Stimulated activated CD8-positive, alpha-beta memory T cell treated with anti-CD3 and anti-CD28 coated beads, Interleukin-15, amount 100 ng/mL, for 4 hours (primary cell): ENCODE measurements around the gene BCAR1.

Experiments used
- DNase-seq, 2 donors: peaks; one replicate each; pipeline ENCODE4 v3.0.0-alpha.2; 2020; ENCODE audit warnings: low read depth in 2 of 2

BCAR1 gene

DNA sequence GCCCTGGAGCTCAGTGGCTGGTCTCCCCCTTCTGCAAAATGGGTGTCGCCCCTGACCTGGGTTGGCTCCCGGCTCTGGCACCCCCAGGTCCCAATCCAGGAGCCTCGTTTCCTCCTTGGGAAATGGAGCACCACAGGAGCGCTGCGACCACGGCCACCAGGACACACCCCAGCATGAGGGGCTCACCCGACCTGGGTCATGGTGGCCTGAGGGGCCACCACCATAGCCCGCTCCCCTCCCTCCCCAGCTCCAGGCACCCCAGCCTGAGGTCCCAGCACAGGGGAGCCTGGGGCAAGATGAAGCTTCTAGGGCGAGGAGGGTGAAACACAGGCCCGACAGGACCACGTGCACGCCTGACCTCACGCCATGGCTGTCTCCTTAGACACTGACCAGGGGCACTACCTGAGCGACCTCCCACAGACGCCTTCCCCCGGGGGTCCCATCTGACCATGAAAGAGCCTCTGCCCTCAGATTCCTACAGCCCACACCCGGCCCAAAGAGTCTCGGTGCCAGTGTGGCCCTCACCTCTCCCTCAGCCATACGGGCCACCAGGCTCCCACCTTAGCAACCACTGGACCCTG is 11.8 kb downstream of the BCAR1 start:
- DNase-seq = no peak

GRCh38 chr16:75238853-75239541 is 12.4 kb downstream of the BCAR1 start:
- no peak for DNase-seq

GRCh38 chr16:75238132-75238852 is 13.1 kb downstream of the BCAR1 start:
- no peak for DNase-seq

GRCh38 chr16:75237398-75238131 is 13.9 kb downstream of the BCAR1 start:
- no peak for DNase-seq

GRCh38 chr16:75236736-75237397 is 14.6 kb downstream of the BCAR1 start:
- no peak for DNase-seq

DNA sequence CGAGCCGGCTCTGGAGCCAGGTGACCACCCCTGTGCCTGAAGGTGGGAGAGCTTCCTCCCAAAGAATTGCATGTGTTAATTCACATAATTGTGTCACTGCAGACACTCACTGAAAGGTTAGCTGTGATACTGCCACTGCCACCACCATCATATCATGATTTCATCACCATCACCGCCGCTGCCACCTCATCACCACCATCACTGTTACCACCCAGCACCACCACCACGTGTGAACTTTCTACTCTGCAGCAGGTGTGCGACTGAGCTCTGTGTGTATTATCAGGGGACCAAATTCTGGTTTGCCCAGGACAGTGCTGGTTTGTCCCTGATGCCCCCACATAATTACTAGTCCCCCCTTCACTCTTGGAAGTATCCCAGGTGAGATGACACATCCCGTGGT is 15.2 kb downstream of the BCAR1 start:
- DNase-seq = no peak

DNA sequence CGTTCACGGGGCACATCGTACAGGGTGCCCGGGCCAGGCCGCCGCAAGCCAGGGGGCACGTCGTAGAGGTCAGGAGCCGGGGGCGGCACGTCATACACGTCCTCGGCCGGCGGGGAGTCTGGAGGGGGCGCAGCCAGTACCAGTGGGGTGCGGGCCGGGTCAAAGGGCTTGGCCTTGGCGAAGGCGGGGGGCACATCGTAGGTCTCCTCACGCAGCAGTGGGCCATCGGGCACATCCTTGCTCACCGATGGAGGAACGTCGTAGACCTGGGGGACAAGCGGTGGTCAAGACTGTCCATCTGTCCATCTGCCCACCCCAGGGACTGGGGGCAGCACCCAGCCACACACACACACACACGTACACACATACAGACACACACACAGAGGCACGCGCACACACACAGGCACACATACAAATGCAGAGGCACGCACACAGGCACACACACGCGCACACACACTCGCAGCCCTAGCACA is 15.7 kb downstream of the BCAR1 start:
- no peak for DNase-seq

DNA sequence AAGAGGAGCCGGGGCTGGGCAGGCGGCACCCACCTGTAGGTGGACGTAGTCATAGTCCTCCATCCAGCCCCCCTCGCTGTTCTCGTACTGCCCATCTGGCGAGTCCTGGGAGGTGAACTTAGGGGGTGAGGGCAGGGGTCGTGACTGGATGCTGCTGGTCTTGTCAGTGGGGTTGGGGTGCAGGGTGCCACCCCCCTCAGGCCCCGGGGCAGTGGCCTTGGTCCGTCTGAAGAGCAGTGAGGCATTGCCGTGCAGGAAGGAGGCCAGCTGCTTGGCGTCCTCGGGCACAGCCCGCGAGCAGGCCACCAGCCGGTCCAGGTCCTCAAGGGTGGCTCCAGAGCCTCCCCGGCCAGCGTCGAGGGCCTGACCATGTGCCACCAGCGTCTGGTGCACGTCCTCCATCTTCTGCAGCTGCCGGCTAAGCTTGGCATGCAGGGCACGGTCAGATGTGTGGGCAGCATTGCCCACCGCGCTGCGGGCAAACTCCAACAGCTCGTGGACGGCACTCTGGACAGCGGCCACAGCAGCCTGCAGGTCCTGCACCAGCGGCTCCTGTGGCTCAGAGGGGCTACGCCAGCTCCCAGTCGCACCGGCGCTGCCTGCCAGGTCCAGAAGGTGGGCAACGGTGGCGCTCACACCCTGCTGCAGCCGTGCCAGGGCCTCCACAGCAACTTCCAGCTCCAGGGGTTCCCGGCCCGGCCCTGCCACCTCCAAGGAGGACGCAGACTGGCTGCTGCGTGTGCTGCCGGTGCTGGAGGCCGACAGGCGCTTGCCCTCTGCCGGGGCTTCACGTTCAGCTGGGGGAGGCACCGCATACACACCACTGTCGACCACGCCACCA is 16.3 kb downstream of the BCAR1 start:
- DNase-seq = no peak

- DNase-seq = no peak
Observed at GRCh38 chr16:75233611-75233938, 17.8 kb downstream of the BCAR1 start.

DNA sequence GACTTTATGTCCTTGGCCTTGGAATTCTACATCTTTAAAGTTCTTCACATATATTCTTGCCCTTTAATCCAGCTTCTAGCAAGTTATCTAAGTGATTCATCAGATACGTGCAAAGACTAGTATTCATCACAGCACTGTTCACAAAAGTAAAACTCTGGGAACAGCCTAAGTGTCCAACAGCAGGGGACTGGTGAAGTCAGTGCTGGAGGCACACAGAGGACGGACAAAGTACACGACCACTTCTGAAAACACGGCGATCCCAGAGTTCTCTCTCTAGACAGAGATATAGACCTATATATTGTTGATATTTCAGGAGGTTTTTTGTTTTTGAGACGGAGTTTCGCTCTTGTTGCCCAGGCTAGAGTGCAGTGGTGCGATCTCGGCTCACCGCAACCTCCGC is 19.9 kb downstream of the BCAR1 start:
- DNase-seq = no peak

- DNase-seq = no peak
Observed at GRCh38 chr16:75230471-75231110, 20.8 kb downstream of the BCAR1 start.

- no peak for DNase-seq
Observed at GRCh38 chr16:75229172-75230031, 22.0 kb downstream of the BCAR1 start.

DNA sequence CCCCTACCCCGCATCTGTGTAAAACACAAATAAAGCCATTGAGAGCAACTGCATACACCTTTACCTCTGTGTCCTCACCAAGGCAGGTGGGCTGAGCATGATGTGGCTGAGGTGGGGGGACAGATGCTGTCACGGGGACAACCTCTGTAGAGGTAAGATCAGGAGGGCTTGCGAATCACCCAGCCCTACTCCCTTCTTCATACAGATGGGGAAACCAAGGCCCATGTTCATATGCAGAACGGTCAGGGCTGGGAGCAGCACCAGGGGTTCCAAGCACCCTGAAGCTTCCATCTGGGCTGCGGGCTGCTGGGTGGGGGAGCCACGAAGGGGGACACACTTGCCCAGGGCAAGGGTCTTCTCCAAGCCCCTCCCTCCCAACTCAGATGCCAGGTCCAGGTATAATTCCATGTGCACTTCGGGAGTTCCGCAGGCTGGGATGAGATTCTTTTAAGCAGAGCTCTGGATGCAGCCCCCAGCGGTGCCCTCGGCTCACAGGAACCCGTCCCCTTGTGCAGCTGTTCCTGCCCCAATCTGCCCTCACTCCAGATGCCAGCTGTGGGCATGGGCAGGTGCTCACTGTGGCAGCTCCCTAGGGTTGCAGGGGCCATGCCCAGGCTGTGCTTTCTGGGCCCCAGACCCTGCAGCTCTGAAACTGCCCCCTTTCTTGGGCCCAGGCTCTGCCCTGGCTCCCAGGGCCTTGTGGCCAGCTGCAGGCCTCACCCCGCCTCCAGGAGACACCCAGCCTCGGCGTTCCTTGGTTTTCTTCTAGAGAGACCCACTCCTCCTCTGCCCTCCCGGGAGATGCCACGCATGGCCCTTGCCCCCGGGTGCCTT is 23.1 kb downstream of the BCAR1 start:
- no peak for DNase-seq

DNA sequence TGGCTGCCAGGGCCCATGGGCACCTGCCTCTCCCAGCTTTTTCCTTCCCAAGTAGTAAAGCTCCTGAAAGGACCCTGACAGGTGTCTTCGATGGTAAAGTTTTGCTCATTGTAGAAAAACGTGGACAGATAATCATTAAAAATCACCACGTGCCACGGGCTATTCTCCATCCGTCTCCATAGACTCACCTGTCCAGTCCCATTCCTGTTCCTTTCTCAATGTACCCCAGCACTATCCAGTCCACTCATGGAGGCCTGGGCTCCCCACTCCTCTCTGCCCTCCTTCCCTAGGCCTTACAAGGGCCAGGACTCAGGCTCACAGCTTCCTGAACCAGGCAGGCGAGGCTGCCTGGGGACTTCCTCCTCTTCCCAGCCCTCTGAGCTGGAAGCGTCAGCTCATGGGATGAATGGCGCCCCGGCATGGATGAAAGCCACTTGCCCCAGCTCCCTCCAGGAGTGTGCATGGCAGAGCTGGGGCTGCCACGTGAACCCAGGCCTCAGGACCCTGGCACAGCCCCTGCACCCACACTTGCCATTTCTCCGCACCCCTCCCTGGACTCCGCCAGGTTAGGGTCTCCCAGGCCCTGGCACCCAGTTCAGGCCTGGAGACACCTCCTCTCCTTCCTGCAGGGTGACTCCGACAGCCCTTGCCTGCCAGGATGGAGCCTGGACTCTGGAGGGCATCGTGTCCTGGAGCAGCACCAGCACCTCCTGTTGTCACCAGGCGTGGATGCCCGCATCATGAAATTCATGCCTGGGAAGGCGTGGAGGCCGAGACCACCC is 23.9 kb downstream of the BCAR1 start:
- no peak for DNase-seq

- DNase-seq = no peak
Observed at GRCh38 chr16:75226550-75227360, 24.7 kb downstream of the BCAR1 start.

DNA sequence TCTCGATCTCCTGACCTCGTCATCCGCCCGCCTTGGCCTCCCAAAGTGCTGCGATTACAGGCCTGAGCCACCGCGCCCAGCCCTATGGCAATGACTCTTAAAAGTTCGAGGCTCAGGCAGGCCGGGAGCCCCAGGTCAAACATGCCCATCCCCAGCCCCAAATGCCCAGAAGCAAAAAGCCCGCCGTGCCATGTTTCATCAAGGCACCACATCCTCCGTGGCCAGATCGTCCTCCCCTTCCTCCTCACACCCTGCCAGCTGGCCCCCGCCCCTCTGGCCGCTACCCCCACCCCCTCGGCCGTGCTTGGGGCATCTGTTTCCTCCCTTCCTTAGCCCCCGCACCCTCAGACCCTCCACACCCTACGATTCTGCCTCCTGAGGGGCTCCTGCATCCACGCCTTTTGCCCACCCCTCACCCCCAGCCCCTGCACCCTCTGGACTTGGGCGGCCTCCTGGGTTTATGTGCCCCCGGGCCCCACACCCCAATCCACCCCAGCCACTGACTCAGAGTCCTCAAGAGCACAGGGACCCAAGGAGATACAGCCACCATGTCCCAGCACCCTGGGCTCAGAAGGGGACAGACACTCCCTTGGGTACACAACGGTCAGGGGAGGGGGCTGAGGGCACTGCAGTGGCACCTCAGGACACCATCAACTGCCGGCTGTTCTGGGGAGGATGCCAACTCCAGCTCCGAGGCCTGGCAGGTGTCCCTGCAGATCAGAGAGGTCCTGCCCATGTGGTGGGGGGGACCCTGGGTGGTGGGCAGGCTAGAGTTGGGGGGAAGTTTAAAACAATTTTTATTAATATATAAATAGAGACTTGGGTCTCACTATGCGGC is 25.5 kb downstream of the BCAR1 start:
- no peak for DNase-seq
